Dendritic cell treated with granulocyte-macrophage colony-stimulating factor and Interleukin-4, amounts not matched to agents 40 ng/mL and 50 ng/mL, for 4 days (primary cell): ENCODE measurements around the gene SPRY2.
A peak's percentile ranks its signal among the peaks of the same experiment; 100 is the strongest.
"Not testable (repeated sequence)": the region's sequence is repeated elsewhere in the genome, so short reads cannot be mapped to it uniquely, and the experiment has no call there.

ENCODE experiments used
- H3K27ac Mint-ChIP-seq: one replicate; pipeline ENCODE4 v1.8.0; 2022; ENCODE audit warnings: mild to moderate bottlenecking, mixed read lengths
- H3K27me3 Mint-ChIP-seq: one replicate; pipeline ENCODE4 v1.8.0; 2022; ENCODE audit warnings: mild to moderate bottlenecking, mixed read lengths
- H3K36me3 Mint-ChIP-seq: one replicate; pipeline ENCODE4 v1.8.0; 2022; ENCODE audit warnings: low read depth, mixed read lengths
- H3K4me1 Mint-ChIP-seq: one replicate; pipeline ENCODE4 v1.8.0; 2022; ENCODE audit warnings: low read depth, mixed read lengths
- H3K4me3 Mint-ChIP-seq: one replicate; pipeline ENCODE4 v1.8.0; 2022; ENCODE audit warnings: mild to moderate bottlenecking, moderate library complexity, mixed read lengths
- H3K9me3 Mint-ChIP-seq: one replicate; pipeline ENCODE4 v1.8.0; 2022; ENCODE audit warnings: mixed read lengths
- intact Hi-C: fragments of 100-400 bp; cut with micrococcal nuclease; formaldehyde crosslinking; loops from one replicate; pipeline ENCODE4 v1.15.0; 2022

Gene SPRY2

GRCh38 chr13:80363890-80364503 is 23.1 kb upstream of the SPRY2 start:
- H3K27me3 Mint-ChIP-seq = peaks cover 2% of the 10 kb centered on the region
- no peaks in the 10 kb centered on the region for H3K9me3 Mint-ChIP-seq
- no peaks in the 10 kb centered on the region for H3K4me1 Mint-ChIP-seq
- H3K4me3 Mint-ChIP-seq = no peak overlapping the region
- intact Hi-C loops = loop anchor here (2.0 kb wide), 1 partner anchor 683 kb away; no protein-coding TSS in a partner anchor
- no peaks in the 10 kb centered on the region for H3K36me3 Mint-ChIP-seq
- H3K27ac Mint-ChIP-seq = no peak overlapping the region

- intact Hi-C loops = loop anchor here (1.0 to 2.0 kb wide), 2 partner anchors 586 to 682 kb away; no protein-coding TSS in a partner anchor
- Mint-ChIP-seq H3K27ac (no peak overlapping the region), H3K9me3 (no peaks in the 10 kb centered on the region), H3K27me3 (peaks cover 2% of the 10 kb centered on the region), H3K4me1 (no peaks in the 10 kb centered on the region), H3K4me3 (no peak overlapping the region), H3K36me3 (no peaks in the 10 kb centered on the region)
Observed at GRCh38 chr13:80362481-80362880, 21.6 kb upstream of the SPRY2 start.

- H3K9me3 Mint-ChIP-seq = no peaks in the 10 kb centered on the region
- H3K27me3 Mint-ChIP-seq = peaks cover 2% of the 10 kb centered on the region
- H3K4me3 Mint-ChIP-seq = no peak overlapping the region
- intact Hi-C loops = loop anchor here (1.0 to 2.0 kb wide), 2 partner anchors 586 to 681 kb away; no protein-coding TSS in a partner anchor
- H3K4me1 Mint-ChIP-seq = no peaks in the 10 kb centered on the region
- H3K27ac Mint-ChIP-seq = no peak overlapping the region
- H3K36me3 Mint-ChIP-seq = no peaks in the 10 kb centered on the region
Observed at GRCh38 chr13:80361883-80362327, 21.0 kb upstream of the SPRY2 start.

GRCh38 chr13:80361298-80361697 is 20.4 kb upstream of the SPRY2 start:
- H3K27me3 Mint-ChIP-seq = peaks cover 2% of the 10 kb centered on the region
- H3K4me1 Mint-ChIP-seq = no peaks in the 10 kb centered on the region
- intact Hi-C loops = no loop called here
- no peak overlapping the region for H3K27ac Mint-ChIP-seq
- H3K4me3 Mint-ChIP-seq = no peak overlapping the region
- no peaks in the 10 kb centered on the region for H3K36me3 Mint-ChIP-seq
- H3K9me3 Mint-ChIP-seq = peaks cover 4% of the 10 kb centered on the region

GRCh38 chr13:80360453-80360800 is 19.5 kb upstream of the SPRY2 start:
- peaks cover 2% of the 10 kb centered on the region for H3K27me3 Mint-ChIP-seq
- no peaks in the 10 kb centered on the region for H3K4me1 Mint-ChIP-seq
- intact Hi-C loops = no loop called here
- H3K9me3 Mint-ChIP-seq = peaks cover 8% of the 10 kb centered on the region
- no peak overlapping the region for H3K4me3 Mint-ChIP-seq
- H3K27ac Mint-ChIP-seq = no peak overlapping the region
- H3K36me3 Mint-ChIP-seq = no peaks in the 10 kb centered on the region

- Mint-ChIP-seq H3K27ac (no peak overlapping the region), H3K4me3 (no peak overlapping the region), H3K4me1 (no peaks in the 10 kb centered on the region), H3K27me3 (peaks cover 2% of the 10 kb centered on the region), H3K9me3 (peaks cover 8% of the 10 kb centered on the region), H3K36me3 (no peaks in the 10 kb centered on the region)
- intact Hi-C loops = no loop called here
Observed at GRCh38 chr13:80359778-80360452, 19.0 kb upstream of the SPRY2 start.

- Mint-ChIP-seq H3K4me3 (no peak overlapping the region), H3K27me3 (peaks cover 2% of the 10 kb centered on the region), H3K4me1 (no peaks in the 10 kb centered on the region)
Observed at GRCh38 chr13:80359414-80359777, 18.5 kb upstream of the SPRY2 start.

GRCh38 chr13:80355496-80356094 is 14.7 kb upstream of the SPRY2 start:
- H3K9me3 Mint-ChIP-seq = peaks cover 14% of the 10 kb centered on the region
- H3K27me3 Mint-ChIP-seq, H3K27ac Mint-ChIP-seq, H3K4me3 Mint-ChIP-seq, intact Hi-C loops, H3K36me3 Mint-ChIP-seq, H3K4me1 Mint-ChIP-seq: not testable (repeated sequence)

More at GRCh38 chr13:80359414-80359777, 18.5 kb upstream of the SPRY2 start:
- Mint-ChIP-seq H3K9me3 (peaks cover 8% of the 10 kb centered on the region), H3K27ac (no peak overlapping the region), H3K36me3 (no peaks in the 10 kb centered on the region)
- intact Hi-C loops = no loop called here

- Mint-ChIP-seq H3K36me3 (no peaks in the 10 kb centered on the region), H3K27me3 (peaks cover 15% of the 10 kb centered on the region), H3K4me3 (no peak overlapping the region), H3K27ac (no peak overlapping the region), H3K9me3 (peaks cover 6% of the 10 kb centered on the region), H3K4me1 (no peaks in the 10 kb centered on the region)
- intact Hi-C loops = loop anchor here (10.0 kb wide), 2 partner anchors 374 to 666 kb away; no protein-coding TSS in a partner anchor
Observed at GRCh38 chr13:80348750-80349149, 7.8 kb upstream of the SPRY2 start.

- Mint-ChIP-seq H3K4me3 (no peak overlapping the region), H3K4me1 (peaks cover 4% of the 10 kb centered on the region), H3K27ac (no peak overlapping the region), H3K9me3 (peaks cover 6% of the 10 kb centered on the region), H3K27me3 (peaks cover 19% of the 10 kb centered on the region), H3K36me3 (no peaks in the 10 kb centered on the region)
- intact Hi-C loops = loop anchor here (10.0 kb wide), 2 partner anchors 374 to 666 kb away; no protein-coding TSS in a partner anchor
Observed at GRCh38 chr13:80348314-80348713, 7.4 kb upstream of the SPRY2 start.

- Mint-ChIP-seq H3K36me3 (no peaks in the 10 kb centered on the region), H3K4me1 (peaks cover 24% of the 10 kb centered on the region), H3K27ac (no peak overlapping the region), H3K4me3 (no peak overlapping the region), H3K9me3 (peaks cover 2% of the 10 kb centered on the region), H3K27me3 (peaks cover 29% of the 10 kb centered on the region)
- intact Hi-C loops = loop anchor here (10.0 kb wide), 2 partner anchors 371 to 669 kb away; no protein-coding TSS in a partner anchor
Observed at GRCh38 chr13:80345771-80346510, 5.0 kb upstream of the SPRY2 start.

GRCh38 chr13:80344032-80344431 is 3.1 kb upstream of the SPRY2 start:
- not testable (repeated sequence) for H3K9me3 Mint-ChIP-seq, H3K36me3 Mint-ChIP-seq, H3K27ac Mint-ChIP-seq, H3K4me3 Mint-ChIP-seq
- Mint-ChIP-seq H3K27me3 (peaks cover 27% of the 10 kb centered on the region), H3K4me1 (peaks cover 24% of the 10 kb centered on the region)
- intact Hi-C loops = loop anchor here (5.0 to 10.0 kb wide), 4 partner anchors 113 to 671 kb away; no protein-coding TSS in a partner anchor

- Mint-ChIP-seq H3K4me1 (peaks cover 24% of the 10 kb centered on the region), H3K4me3 (peak overlapping the region; percentile 84), H3K9me3 (no peaks in the 10 kb centered on the region), H3K27me3 (peaks cover 27% of the 10 kb centered on the region), H3K27ac (peak overlapping the region; percentile 59), H3K36me3 (no peaks in the 10 kb centered on the region)
- intact Hi-C loops = loop anchor here (5.0 to 10.0 kb wide), 4 partner anchors 115 to 672 kb away; no protein-coding TSS in a partner anchor
Observed at GRCh38 chr13:80342471-80343371, 1.8 kb upstream of the SPRY2 start.
